ENCODE measurements around the gene RGS3.
A peak's percentile ranks its signal among the peaks of the same experiment; 100 is the strongest.

RGS3 gene

GRCh38 chr9:113530022-113530635 is 66.6 kb downstream of the RGS3 start:
- DNase-seq (ENCODE audit: low read depth) = no peak

- DNase-seq (ENCODE audit: low read depth) = no peak
Observed at GRCh38 chr9:113530942-113531341, 67.4 kb downstream of the RGS3 start.

- no peak for DNase-seq (ENCODE audit: low read depth)
Observed at GRCh38 chr9:113531919-113532808, 68.6 kb downstream of the RGS3 start.

GRCh38 chr9:113532809-113533190 is 69.3 kb downstream of the RGS3 start:
- DNase-seq (ENCODE audit: low read depth) = no peak

GRCh38 chr9:113533335-113534225 is 70.1 kb downstream of the RGS3 start:
- no peak for DNase-seq (ENCODE audit: low read depth)

GRCh38 chr9:113535756-113536155 is 72.2 kb downstream of the RGS3 start:
- no peak for DNase-seq (ENCODE audit: low read depth)

GRCh38 chr9:113536166-113536482 is 72.6 kb downstream of the RGS3 start:
- DNase-seq (ENCODE audit: low read depth) = no peak

GRCh38 chr9:113536483-113537228 is 73.1 kb downstream of the RGS3 start:
- DNase-seq (ENCODE audit: low read depth) = no peak

- no peak for DNase-seq (ENCODE audit: low read depth)
Observed at GRCh38 chr9:113537229-113537810, 73.8 kb downstream of the RGS3 start.

- no peak for DNase-seq (ENCODE audit: low read depth)
Observed at GRCh38 chr9:113538131-113538530, 74.6 kb downstream of the RGS3 start.

- no peak for DNase-seq (ENCODE audit: low read depth)
Observed at GRCh38 chr9:113538701-113539430, 75.3 kb downstream of the RGS3 start.

- no peak for DNase-seq (ENCODE audit: low read depth)
Observed at GRCh38 chr9:113540466-113540865, 76.9 kb downstream of the RGS3 start.

GRCh38 chr9:113541019-113541900 is 77.7 kb downstream of the RGS3 start:
- peak; percentile 44 for DNase-seq (ENCODE audit: low read depth)

GRCh38 chr9:113542006-113542405 is 78.5 kb downstream of the RGS3 start:
- no peak for DNase-seq (ENCODE audit: low read depth)

GRCh38 chr9:113542741-113543140 is 79.2 kb downstream of the RGS3 start:
- DNase-seq (ENCODE audit: low read depth) = no peak

- DNase-seq (ENCODE audit: low read depth) = no peak
Observed at GRCh38 chr9:113543296-113543981, 79.9 kb downstream of the RGS3 start.

GRCh38 chr9:113543982-113544303 is 80.4 kb downstream of the RGS3 start:
- DNase-seq (ENCODE audit: low read depth) = no peak

GRCh38 chr9:113545068-113545467 is 81.5 kb downstream of the RGS3 start:
- DNase-seq (ENCODE audit: low read depth) = no peak

GRCh38 chr9:113546566-113546965 is 83.0 kb downstream of the RGS3 start:
- DNase-seq (ENCODE audit: low read depth) = no peak

Data from fibroblast of gingiva (primary cell).